Neural cell (in vitro differentiated cells): ENCODE results near the gene TMEM117.

Experiments
- CTCF ChIP-seq: fragments of 450-650 bp; IDR thresholded peaks from 2 replicates; pipeline ENCODE4 v1.5.1; 2014; ENCODE audit warnings: antibody characterized with exemption, mild to moderate bottlenecking, moderate library complexity; ENCODE audit not compliant: poor library complexity, severe bottlenecking
- EP300 ChIP-seq: fragments of 450-650 bp; conservative IDR thresholded peaks from 2 replicates; pipeline ENCODE4 v1.6.1; 2014; ENCODE audit warnings: antibody characterized with exemption, mild to moderate bottlenecking, moderate library complexity; ENCODE audit not compliant: poor library complexity, severe bottlenecking
- EZH2 ChIP-seq: fragments of 200-600, 300-800 bp; shearing (Covaris generic), sonication (generic); IDR thresholded peaks from 2 replicates; pipeline ENCODE4 v1.6.1; 2014; ENCODE audit warnings: antibody characterized with exemption, low read length, borderline replicate concordance, mild to moderate bottlenecking; ENCODE audit not compliant: insufficient read depth, poor library complexity, severe bottlenecking
- POLR2AphosphoS5 ChIP-seq: IDR thresholded peaks from 2 replicates; pipeline ENCODE4 v1.6.1; 2012
- RAD21 ChIP-seq: fragments of 450-650 bp; conservative IDR thresholded peaks from 2 replicates; pipeline ENCODE4 v1.6.1; 2014; ENCODE audit warnings: antibody characterized with exemption, mild to moderate bottlenecking, moderate library complexity
- REST ChIP-seq: IDR thresholded peaks from 2 replicates; pipeline ENCODE4 v1.6.1; 2012; ENCODE audit warnings: borderline replicate concordance
- SMC3 ChIP-seq: fragments of 450-650 bp; conservative IDR thresholded peaks from 2 replicates; pipeline ENCODE4 v1.6.1; 2014; ENCODE audit warnings: antibody characterized with exemption, mild to moderate bottlenecking, moderate library complexity; ENCODE audit not compliant: poor library complexity
- TAF1 ChIP-seq: IDR thresholded peaks from 2 replicates; pipeline ENCODE4 v1.6.1; 2012; ENCODE audit warnings: low read depth

- TF ChIP-seq CTCF (no peak), REST (no peak), EZH2 (no peak), POLR2AphosphoS5 (no peak), RAD21 (no peak), TAF1 (no peak), SMC3 (no peak), EP300 (no peak)
Measured at GRCh38 chr12:44174053-44174452, 338.2 kb downstream of the TMEM117 start.
